Ovary (tissue), 3 donors: Measurements from ENCODE around the gene MYCL.

Source experiments
- CTCF ChIP-seq, 3 donors: fragments of 450-650 bp in 2 of 3; fragments of 200-600 bp in 1 of 3; IDR thresholded peaks; one replicate each; pipeline versions ENCODE4 v1.5.1 to v1.8.0; 2016 to 2022; ENCODE audit warnings: antibody characterized with exemption in 3 of 3, mild to moderate bottlenecking in 1 of 3
- EP300 ChIP-seq: sonication (generic); formaldehyde crosslinking; IDR thresholded peaks from one replicate; pipeline ENCODE4 v1.6.1; 2017; ENCODE audit warnings: antibody characterized with exemption
- POLR2A ChIP-seq: fragments of 450-650 bp; IDR thresholded peaks from one replicate; pipeline ENCODE4 v1.6.1; 2017; ENCODE audit warnings: antibody characterized with exemption, mild to moderate bottlenecking, moderate library complexity
- donor health status: DM: no; HTN: no; CAD: no.

- TF ChIP-seq CTCF (IDR thresholded peaks at IDR 0.05) (peak in 2 of 3 donors; percentile 38 to 45), EP300 (no peak), POLR2A (no peak)
These were observed at the start of gene MYCL for GRCh38 chr1:39901714-39902459.
